HG02610 (cell line): ENCODE measurements around the gene MESP2.

Experiments used
- ATAC-seq: cut with Tn5 transposase; IDR thresholded peaks from one replicate; pipeline ENCODE4 v1.9.1; 2021; ENCODE audit warnings: mild to moderate bottlenecking, moderate library complexity; ENCODE audit not compliant: unreplicated experiment

Gene MESP2

GRCh38 chr15:89799011-89799911 lies 23.1 kb downstream of the MESP2 start:
- ATAC-seq = no peak

- ATAC-seq = no peak
Measured at GRCh38 chr15:89799918-89800498, 23.9 kb downstream of the MESP2 start.

- ATAC-seq = no peak
Measured at GRCh38 chr15:89801471-89802195, 25.5 kb downstream of the MESP2 start.

GRCh38 chr15:89802231-89802928 lies 26.2 kb downstream of the MESP2 start:
- no peak for ATAC-seq

- no peak for ATAC-seq
Measured at GRCh38 chr15:89802986-89803824, 27.1 kb downstream of the MESP2 start.

GRCh38 chr15:89803941-89804800 lies 28.0 kb downstream of the MESP2 start:
- no peak for ATAC-seq

- no peak for ATAC-seq
Measured at GRCh38 chr15:89805241-89806209, 29.4 kb downstream of the MESP2 start.

GRCh38 chr15:89806210-89806558 lies 30.1 kb downstream of the MESP2 start:
- no peak for ATAC-seq

GRCh38 chr15:89806559-89807550 lies 30.7 kb downstream of the MESP2 start:
- ATAC-seq = no peak

- no peak for ATAC-seq
Measured at GRCh38 chr15:89807689-89808088, 31.6 kb downstream of the MESP2 start.

GRCh38 chr15:89808160-89808870 lies 32.2 kb downstream of the MESP2 start:
- ATAC-seq = no peak

GRCh38 chr15:89809093-89809786 lies 33.1 kb downstream of the MESP2 start:
- ATAC-seq = no peak

GRCh38 chr15:89809787-89810148 lies 33.6 kb downstream of the MESP2 start:
- ATAC-seq = no peak

GRCh38 chr15:89810837-89811236 lies 34.7 kb downstream of the MESP2 start:
- ATAC-seq = no peak

GRCh38 chr15:89812011-89812846 lies 36.1 kb downstream of the MESP2 start:
- no peak for ATAC-seq
